RPMI7951 (cell line): ENCODE data around the gene CEMP1. TPM values are rescaled to one million over a fixed set of nuclear protein-coding genes. Genes with fewer than 3 reads are reported as not detected.
"Not testable (repeated sequence)": the region's sequence is repeated elsewhere in the genome, so short reads cannot be mapped to it uniquely, and the experiment has no call there.

Source experiments
- DNase-seq: peaks from one replicate; pipeline ENCODE4 v3.0.0-alpha.2; 2012; ENCODE audit warnings: low read depth
- total RNA-seq: library from RNA; depleted of rRNA; stranded (reverse); fragments of >200 nt; shearing (Covaris generic); gene quantifications from 2 replicates; pipeline ENCODE4 v1.2.3, GENCODE V29; 2014; rRNA removed

CEMP1 gene, protein sequence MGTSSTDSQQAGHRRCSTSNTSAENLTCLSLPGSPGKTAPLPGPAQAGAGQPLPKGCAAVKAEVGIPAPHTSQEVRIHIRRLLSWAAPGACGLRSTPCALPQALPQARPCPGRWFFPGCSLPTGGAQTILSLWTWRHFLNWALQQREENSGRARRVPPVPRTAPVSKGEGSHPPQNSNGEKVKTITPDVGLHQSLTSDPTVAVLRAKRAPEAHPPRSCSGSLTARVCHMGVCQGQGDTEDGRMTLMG
- total RNA-seq: not detected in 2 replicates

DNA sequence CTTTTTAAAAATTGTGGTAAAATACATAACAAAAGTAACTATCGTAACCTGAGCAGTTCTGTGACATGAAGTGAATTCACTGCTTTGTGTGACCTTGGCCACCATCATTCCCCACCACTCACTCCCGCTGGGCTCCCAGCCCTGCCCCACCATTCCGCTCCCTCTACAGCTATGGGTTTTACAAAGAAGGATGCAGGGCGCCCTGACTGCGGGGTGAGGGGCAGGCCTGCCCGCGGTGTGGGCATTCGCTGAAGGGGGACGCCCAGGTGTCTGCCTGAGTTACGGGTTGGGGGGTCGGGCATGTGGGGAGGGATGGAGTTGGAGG lies at the start of gene CEMP1:
Gene CEMP1, minus strand, starts transcription at position 38 of the 325 bp plus-strand sequence. CDS start 335 bp downstream, outside the sequence.
- DNase-seq: no peak

DNA sequence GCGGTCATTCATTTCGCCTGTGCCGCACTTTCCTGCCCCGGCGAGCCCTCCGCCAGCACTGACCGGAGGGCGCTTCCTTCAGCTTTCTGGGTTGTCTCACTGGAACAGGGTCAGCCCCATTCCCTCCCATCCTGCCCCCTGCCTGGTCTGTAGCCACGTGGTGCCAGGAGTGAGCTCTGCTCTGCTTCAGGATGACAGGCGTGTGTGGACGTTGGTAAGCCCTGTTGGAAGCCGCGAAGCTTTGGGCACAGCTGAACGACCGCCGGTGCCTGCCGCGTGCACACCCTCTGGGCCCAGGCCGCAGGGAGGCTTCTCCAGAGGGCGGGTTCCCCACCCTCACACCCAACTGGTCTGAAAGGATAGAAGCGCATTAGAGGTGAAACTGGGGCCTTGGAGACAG lies 49.6 kb upstream of the CEMP1 start:
- DNase-seq: not testable (repeated sequence)

DNA sequence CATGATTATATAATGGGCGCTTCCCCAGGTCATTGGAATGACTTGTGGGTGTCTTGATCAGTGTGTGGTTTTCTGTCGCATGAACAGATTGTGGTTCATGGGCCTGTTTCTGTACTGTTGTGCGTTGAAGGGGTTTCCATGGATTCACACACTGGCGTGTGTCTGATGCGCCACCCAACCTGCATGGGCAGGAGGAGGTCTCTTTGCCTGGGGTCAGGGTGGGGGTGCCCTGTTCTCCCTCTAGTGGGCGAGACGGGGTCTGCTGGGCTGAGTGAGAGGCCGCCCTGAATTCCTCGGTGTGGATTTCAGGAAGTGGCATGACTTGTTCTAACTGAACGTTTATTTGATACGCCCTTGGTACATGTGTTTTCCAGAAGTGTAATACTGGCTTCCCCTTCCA lies 48.9 kb upstream of the CEMP1 start:
- not testable (repeated sequence) for DNase-seq

DNA sequence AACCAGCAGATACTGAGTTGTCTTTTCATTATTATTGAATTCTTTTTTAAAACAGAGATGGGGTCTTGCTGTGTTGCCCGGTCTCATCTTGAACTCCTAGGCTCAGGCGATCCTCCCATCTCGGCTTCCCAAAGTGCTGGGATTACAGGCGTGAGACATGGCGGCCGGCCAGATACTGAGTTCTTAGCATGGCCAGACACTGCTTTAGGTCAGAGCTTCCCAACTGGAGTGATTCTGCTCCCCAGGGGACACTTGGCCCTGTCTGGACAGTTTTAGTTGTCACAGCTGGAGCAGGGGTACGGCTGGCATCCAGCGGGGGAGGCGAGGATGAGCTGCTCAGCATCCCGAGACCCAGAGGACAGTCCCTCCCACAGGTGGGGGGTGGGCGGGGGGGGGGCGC lies 47.7 kb upstream of the CEMP1 start:
- not testable (repeated sequence) for DNase-seq

DNA sequence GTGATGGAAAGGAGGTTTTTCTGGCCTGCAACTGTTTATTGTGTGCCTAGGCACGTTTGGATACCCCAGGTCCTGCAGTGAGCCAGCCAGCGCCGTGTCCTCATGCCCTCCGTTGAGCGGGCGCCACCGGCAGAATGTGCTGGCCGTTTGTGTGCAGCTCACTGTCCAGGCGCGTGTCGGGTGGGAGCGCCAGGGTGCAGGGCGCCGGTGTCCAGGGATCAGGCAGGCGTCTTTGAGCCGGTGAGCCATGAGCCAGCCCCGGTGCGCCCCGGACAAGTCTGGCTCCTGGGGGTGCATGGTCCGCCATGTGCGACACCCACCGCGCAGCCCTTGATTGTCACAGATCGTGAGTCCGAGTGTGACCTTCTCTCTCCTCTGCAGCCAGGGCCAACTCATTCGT lies 45.8 kb upstream of the CEMP1 start:
- DNase-seq: not testable (repeated sequence)

DNA sequence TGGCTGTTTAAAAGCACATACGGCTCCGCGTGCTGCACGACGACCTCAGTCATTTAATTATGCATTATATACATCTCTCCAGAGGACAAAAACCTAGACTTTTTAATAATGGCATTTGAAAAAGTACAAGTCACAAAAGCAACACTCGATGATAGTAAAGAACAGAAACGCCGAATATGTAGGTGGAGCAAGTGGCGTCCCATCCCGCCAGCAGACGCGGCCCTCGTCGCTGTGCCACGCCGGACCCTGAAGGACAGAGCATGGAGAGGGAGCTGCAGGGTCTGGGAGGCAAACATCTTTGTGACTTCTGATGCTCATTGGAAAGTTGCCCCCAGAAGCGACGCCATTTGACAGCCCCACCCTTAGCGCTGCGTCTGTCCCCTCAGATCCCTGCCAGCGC lies 44.6 kb upstream of the CEMP1 start:
- not testable (repeated sequence) for DNase-seq

DNA sequence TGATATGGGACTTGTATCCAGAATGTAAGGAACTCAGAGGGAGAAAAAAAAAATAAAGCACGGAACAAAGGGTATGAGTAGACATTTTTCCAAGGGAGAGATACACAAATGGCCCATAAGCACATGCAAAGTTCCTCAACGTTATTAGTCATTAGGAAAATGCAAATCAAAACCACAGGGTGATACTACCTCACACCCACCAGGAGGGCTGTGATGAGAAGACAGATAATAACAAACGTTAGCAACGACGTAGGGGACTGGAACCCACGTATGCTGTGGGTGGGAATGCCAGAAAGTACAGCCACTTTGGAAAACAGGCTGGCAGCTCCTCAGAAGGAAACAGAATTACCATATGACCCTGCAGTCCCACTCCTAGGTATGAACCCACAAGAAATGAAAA lies 41.5 kb upstream of the CEMP1 start:
- not testable (repeated sequence) for DNase-seq

DNA sequence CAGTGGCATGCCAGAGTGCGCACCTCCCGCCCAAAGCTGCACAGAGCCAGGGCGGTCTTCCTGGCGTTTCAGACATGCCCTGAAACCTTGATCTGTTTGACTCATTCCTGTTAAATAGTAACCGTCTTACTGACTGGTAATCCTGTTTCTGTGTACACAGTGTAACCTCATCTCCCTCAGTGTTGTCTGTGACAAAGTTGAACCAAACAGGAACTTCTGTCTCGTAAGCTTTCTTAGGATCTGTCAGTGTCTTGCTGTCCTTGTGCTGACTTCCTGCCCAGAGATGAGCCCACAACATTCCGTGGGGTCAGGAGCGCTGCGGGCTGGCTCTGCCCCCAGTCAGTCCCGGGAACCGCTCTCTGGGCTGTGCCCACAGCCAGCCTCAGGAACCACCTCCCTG lies 37.4 kb upstream of the CEMP1 start:
- not testable (repeated sequence) for DNase-seq

DNA sequence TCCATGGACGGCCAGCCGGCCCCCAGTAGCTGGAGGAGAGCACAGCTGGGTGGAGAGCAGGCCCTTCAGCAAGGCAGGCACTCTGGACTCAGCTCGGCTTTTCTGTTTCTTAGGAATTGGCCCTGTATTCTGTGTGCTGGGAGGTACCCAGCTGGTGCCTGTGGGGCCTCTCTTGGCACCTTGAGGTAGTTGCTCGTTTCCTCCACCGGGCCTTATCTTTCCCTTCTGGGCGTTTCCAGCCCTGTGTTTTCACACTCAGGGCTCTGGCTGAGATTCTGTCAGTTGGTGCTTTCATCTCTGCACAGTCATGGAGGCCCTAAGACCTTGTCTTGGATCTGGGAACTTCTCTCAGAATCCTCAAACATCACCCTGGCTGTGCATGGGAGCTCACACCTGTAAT lies 36.3 kb upstream of the CEMP1 start:
- not testable (repeated sequence) for DNase-seq

DNA sequence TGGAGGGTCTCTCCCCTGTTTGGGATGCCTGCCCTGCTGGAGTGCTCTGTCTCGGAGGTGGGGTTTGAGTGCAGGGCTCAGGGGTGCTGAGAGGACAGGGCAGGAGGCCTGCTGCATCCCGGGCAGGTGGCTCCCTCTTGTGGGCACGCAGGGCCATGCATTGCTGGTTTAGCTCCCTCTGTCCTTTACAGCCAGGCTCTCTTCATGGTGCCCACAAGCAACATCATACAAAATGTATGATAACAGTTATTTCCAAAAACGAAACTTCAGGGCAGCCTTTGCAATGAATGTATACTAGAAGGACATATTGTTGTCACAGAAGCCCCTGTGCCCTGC lies 29.6 kb upstream of the CEMP1 start:
- DNase-seq: not testable (repeated sequence)

DNA sequence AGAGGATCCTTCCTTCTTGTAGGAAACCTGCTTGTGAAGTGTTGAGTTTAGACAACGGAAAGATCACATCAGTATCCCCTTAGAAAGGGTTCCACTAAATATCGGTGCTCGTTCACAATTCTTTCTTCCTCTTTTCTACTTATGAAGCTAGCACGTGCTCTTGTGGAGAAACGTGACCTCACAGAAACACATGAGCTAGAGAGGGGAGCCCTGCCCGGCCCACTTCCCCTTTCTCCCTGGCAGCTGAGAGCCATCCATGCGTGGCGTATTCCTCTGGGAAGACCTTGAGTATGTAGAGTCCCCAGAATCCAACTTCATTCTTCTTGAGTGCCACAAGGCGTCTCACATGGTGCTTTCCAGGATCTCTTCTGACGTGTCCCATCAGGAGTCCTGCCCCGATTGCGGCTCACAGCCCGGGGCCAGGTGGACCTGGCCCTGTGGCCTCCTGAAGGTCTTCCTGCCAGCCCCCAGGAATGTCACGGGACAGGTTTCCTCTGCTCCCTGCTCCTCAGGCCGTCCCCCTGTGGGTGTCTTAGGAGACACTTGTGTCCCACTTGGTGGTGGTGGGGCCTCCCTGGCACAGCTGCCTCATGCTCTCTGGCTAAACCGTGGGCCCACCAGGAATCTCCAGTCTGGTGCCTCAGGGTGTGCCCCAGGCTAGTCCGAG lies 29.1 kb upstream of the CEMP1 start:
- not testable (repeated sequence) for DNase-seq

DNA sequence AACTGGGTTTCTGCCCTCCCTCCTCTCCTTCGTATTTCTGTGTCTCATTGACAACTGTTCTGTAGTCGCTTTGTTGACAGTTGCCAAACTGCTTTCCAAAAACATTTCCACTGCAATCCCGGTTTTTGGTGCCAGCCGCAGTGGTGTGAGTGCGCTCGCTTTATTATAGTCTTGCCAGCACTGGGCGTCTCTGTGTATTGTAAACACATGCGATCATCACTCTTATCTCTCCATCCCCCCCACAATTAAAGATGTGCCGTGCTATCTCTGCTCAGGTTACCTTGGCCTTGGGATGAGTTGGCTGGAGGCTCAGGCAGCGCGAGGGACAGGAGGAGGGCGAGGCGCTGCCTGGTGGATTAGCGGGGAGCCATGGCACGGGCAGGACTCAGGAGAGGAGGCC lies 25.9 kb upstream of the CEMP1 start:
- DNase-seq: not testable (repeated sequence)

DNA sequence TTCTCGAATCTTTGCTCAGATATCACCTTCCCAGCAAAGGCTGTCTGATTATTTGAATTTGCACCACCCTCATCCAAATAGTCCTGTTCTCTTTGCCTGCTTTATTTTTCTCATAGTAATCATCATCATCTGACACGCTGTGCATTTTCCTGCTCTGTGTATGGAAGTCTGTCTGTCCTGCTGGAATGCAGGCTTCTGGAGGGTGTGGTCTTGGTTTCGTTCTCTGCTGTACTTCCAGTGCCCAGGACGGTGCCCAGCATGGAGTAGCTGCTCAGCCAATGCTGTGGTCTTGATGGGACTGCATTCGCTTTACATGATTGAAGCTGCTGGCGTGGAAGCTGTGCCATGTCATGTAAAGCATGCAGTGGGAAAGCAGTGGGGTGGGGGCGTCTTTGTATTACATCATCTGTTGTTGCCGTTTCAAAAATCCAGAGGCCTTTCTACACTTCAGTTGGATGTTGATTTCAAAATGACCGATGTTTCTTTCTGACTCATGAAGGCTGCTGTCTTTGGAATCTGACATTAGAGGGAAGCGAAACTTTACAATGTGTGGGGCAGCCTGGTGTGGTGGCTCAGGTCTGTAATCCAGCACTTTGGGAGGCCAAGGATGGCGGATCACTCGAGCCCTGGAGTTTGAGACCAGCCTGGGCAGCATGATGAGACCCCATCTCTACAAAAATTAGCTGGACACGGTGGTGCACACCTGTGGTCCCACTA lies 23.7 kb upstream of the CEMP1 start:
- DNase-seq: not testable (repeated sequence)

DNA sequence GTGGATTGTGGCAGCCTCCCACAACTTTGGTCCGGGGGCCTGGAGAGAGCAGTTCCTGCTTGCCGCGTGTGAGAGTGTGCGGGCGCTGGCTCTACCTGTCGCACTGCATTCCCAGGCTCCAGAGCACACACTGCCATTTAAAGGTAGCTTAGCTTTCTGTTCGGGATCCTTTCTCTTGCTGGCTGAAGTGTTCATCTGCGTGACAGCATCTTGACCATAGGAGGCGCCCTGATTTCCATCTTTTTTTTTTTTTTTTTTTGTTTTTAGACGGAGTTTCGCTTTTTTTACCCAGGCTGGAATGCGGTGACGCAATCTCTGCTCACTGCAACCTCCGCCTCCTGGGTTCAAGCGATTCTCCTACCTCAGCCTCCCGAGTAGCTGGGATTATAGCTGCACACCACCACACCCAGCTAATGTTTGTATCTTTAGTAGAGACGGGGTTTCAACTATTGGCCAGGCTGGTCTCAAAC lies 20.2 kb upstream of the CEMP1 start:
- DNase-seq: not testable (repeated sequence)

DNA sequence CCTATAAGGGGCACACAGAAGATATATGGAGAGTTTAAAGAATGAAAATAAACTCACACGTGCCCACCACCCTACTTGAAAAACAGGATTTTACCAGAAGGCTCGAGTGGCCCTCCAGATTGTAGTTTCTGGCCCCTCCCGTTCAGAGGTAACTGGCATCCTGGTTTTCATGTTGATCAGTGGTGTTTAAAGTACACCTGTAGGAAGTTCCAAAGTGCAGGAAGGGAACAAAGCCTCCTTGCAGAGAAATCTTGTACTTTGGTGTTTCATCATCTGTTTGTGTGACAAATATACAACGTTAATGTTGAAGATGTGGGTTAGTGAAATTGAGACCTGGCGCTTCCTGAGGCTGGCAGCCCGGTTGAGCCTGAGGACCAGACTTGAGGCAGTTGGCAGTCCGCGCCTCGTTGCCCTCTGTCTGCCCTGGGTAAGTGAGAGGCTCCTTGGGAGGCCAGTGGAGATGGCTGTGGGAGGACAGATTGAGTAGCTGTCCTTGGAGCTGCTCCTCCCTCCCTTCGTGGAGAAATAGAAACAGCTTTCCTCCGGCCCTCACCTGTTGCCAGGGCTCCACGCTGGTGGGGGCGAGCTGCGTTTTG lies 19.2 kb upstream of the CEMP1 start:
- DNase-seq: not testable (repeated sequence)

DNA sequence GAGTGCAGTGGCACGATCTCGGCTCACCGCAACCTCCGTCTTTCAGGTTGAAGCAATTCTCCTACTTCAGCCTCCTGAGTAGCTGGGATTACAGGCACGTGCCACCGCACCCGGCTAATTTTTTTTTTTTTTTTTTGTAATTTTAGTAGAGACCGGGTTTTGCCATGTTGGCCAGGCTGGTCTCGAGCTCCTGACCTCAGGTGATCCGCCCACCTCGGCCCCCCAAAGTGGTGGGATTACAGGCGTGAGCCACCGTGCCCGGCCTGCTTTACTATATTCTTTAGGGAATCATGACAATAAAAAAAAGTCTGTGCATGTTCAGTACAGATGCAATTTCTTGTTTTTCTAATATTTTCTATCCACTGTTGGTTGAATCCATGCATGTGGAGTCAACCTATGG lies 12.6 kb upstream of the CEMP1 start:
- not testable (repeated sequence) for DNase-seq

DNA sequence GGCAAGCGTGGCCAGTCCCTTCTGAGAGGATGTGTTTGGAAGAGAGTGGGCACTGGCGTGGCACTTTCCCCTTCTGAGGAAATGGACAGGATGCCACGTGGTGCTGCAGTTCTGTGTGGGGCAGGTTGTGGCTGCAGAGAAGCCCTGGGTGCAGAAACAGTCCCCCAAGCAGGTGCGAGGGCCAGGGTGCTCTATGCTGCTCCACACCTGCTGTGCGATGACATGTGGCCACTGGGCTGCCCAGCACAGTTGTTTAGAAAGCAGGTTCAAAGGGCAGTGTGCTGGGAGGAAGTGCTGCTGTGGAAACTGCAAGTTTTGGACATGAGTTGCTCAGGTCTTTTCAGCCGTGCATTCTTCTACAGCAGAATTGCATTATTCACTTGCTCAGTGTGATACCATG lies 10.2 kb upstream of the CEMP1 start:
- DNase-seq: not testable (repeated sequence)

DNA sequence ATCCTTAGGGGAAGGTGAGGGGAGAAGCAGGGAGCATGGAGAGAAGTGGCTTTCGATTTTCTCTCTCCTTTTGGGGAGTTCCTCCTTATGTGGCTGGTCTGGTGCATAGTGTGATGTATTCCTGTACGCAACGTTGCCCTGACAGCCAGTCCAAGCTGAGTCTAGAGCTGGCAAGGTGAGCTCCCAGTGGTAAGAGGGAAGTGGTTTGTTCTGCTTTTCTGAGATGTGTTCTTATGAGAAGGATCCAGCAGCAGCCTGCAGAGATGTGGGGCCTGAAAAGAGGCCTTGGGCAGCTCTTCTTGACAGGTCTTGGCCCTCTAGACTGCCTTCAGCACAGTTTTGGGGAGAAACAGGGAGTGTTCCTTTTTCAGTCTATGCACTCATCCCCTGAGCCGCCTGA lies 9.7 kb upstream of the CEMP1 start:
- not testable (repeated sequence) for DNase-seq

DNA sequence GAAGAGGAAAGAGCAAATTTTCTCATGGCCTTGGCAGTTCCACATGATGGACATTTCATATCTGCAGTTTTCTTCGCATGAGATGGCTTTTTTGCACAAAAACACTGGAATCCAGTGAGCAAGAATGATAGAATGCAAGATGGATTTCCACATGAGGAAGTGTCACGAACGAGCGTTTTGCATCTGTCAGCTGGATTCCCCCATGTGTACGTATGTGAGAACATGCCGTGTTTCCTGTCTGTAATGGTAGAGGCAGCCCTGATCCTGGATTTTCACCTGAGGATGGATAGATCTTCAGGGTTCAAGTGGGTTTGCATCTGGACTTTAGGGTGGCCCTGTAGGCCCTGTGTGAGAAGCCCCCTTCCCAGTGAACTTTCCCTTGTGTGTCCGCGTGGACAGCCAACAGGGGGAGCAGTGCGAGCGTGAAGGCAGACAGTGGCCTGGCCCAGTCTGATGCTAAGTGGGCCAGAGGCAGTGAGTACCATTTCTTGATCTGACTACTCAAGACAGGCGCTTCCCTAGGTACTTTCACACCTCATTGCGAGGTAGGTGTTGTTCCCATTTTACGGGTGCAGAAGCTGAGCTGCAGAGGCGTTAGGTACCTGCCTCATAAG lies 8.7 kb upstream of the CEMP1 start:
- not testable (repeated sequence) for DNase-seq

DNA sequence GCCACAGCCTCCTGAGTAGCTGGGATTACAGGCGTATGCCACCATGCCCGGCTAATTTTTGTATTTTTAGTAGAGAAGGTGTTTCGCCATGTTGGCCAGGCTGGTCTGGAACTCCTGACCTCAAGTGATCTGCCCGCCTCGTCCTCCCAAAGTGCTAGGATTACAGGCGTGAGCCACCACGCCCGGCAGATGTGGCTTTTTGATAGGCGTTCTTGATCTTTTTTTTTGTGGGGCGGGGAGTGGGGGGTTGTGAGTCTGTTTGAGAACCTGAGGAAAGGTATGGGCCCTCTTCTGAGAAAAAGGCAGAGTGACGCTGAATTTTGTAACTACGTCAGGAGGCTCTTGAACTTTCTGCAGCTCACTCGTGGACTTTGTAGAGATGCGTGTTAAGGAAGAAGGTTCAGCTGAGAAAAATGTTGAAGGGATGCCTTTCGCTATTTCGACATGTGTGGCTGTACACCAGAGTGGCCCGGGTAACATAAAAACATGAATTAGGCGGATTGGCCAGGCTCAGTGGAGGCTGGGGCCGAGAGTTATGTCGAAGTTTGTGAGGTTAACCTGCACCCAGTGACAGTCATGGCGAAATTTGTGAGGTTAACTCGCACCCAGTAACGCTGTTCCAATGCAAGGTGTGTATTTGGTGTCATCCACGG lies 8.1 kb upstream of the CEMP1 start:
- DNase-seq: not testable (repeated sequence)
